DND-41 (cell line): ENCODE measurements around the gene C19orf47.

Source experiments
- EZH2 ChIP-seq: IDR thresholded peaks from 3 replicates; pipeline ENCODE4 v1.6.1; 2012; ENCODE audit warnings: borderline replicate concordance, low read depth, mild to moderate bottlenecking, moderate library complexity, low read length, inconsistent platforms; ENCODE audit not compliant: severe bottlenecking
- TF ChIP-seq, protein P1 (sequence below): IDR thresholded peaks from 2 replicates; pipeline ENCODE4 v1.5.1; 2012; ENCODE audit warnings: borderline replicate concordance, low read length, moderate library complexity, mild to moderate bottlenecking; ENCODE audit not compliant: poor library complexity, severe bottlenecking; ENCODE audit errors: extremely low read depth

DNA sequence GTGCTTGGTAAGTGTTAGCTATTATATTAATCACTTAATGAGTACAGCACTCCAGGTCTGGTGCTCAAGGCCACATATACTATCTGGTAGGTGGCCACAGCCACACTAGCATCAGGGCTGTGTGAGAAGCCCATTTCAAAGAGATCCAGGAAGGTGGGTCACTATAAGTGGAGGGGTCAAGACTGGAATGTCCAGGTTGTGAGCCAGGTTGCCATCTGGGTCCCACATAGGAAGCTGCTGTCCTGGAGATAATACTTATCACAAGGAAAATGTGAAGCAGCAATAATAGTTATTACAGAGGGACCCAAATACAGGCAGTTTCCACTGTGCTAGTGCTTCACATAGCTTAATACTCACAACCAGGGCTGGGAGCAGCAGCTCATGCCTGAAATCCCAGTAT lies 13.1 kb downstream of the C19orf47 start:
- TF ChIP-seq, protein P1, sequence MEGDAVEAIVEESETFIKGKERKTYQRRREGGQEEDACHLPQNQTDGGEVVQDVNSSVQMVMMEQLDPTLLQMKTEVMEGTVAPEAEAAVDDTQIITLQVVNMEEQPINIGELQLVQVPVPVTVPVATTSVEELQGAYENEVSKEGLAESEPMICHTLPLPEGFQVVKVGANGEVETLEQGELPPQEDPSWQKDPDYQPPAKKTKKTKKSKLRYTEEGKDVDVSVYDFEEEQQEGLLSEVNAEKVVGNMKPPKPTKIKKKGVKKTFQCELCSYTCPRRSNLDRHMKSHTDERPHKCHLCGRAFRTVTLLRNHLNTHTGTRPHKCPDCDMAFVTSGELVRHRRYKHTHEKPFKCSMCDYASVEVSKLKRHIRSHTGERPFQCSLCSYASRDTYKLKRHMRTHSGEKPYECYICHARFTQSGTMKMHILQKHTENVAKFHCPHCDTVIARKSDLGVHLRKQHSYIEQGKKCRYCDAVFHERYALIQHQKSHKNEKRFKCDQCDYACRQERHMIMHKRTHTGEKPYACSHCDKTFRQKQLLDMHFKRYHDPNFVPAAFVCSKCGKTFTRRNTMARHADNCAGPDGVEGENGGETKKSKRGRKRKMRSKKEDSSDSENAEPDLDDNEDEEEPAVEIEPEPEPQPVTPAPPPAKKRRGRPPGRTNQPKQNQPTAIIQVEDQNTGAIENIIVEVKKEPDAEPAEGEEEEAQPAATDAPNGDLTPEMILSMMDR = no peak
- no peak for TF ChIP-seq EZH2
